ENCODE results near the gene RNF113B.
A peak's percentile ranks its signal among the peaks of the same experiment; 100 is the strongest.

Gene RNF113B

DNA sequence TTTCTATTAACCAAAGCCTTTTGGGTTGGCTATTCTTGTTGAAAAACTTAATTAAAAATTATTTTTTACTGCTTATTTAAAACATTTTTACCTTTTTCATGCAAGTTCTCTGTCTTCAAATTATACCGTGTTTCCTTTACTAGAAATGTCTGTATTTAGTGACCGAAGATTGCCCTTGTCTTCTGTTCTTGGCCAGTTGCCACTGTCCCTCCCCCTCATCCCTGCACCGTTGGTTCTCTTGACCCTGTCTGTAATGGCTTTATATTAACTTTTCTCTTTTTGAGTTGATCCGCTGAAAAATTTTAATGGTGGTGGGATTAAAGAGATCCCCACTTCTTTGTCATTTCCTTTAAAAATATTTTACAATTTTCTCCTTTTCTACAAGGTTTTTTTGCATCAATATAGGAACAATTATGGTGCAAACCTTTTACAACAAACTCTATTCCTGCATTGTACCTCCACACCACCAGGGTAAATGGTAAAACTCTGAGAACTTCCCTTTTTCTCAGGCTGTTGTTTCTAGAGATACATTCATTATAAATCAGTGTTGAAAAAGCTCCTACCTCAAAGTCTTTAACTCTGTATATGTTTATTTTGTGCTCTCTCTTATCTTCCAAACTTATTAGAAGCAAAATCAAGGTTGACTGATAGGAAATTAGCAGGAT lies 12.9 kb upstream of the RNF113B start:
- Histone ChIP-seq H3K27ac (ENCODE audit: low read depth, low read length, severe bottlenecking) (no peak overlapping the region), H3K9me3 (ENCODE audit: control insufficient read depth, low read length) (no peaks in the 10 kb centered on the region), H3K4me1 (ENCODE audit: control insufficient read depth, insufficient read depth, low read length, poor library complexity, severe bottlenecking) (peaks cover 2% of the 10 kb centered on the region), H3K4me3 (ENCODE audit: extremely low read depth, insufficient read depth, low read length, poor library complexity, severe bottlenecking) (no peak overlapping the region), H3K36me3 (ENCODE audit: control insufficient read depth, insufficient read depth, low read length) (no peaks in the 10 kb centered on the region)
- WGBS, 2 experiments (ENCODE audit: insufficient coverage in 2 of 2) = 100% methylated on average over 2 of the region's 4 CpGs

DNA sequence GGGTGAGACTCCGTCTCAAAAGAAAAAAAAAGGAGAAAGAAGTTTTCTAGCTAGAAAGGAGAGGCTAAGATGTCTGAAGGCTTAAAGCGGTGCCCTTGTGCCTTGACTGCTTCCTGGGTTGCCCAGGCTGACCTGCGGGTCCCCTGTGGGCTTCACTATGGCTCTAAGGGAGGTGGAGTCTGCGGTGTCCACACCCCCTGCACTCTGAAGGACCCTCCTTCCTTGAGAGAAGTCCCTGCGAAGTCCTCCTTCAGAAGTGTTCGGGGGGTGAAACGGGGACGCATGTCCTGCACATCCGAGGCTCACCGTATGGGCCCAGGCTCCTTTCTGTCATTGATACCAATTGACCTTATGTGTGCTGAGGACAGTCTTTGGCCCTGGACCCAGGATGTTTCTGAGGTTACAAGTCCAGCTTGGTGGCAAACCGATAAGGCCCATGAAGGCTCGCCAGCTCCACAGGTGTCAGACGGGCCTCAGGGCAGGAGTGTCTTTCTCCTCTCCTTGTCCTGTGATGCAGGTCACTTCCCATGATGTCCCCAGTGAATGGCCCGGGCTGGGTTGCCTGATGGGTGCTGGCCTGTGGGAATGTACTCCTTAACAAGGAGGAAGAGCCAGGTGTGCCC lies 11.6 kb upstream of the RNF113B start:
- no peak overlapping the region for H3K27ac ChIP-seq (ENCODE audit: low read depth, low read length, severe bottlenecking)
- WGBS, 2 experiments (ENCODE audit: insufficient coverage in 2 of 2) = 95 to 96% methylated on average over 14 of the region's 14 CpGs

DNA sequence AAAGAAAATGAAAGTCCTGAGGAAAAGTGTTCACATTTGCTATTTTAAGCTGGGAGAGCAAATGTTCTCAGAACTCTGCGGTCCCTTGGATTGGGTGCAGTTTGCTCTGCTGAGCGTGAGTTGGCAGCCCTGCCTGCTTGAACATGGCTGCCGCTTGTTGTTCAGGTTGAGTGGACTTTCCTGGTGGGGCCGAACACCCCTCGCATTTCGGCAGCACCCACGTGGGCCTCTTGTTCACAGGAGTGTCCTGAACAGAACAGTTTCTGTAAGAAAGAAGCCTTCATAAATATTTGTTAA lies 10.8 kb upstream of the RNF113B start:
- Histone ChIP-seq H3K9me3 (ENCODE audit: control insufficient read depth, low read length) (no peaks in the 10 kb centered on the region), H3K36me3 (ENCODE audit: control insufficient read depth, insufficient read depth, low read length) (no peaks in the 10 kb centered on the region), H3K4me3 (ENCODE audit: extremely low read depth, insufficient read depth, low read length, poor library complexity, severe bottlenecking) (no peak overlapping the region), H3K27ac (ENCODE audit: low read depth, low read length, severe bottlenecking) (no peak overlapping the region), H3K4me1 (ENCODE audit: control insufficient read depth, insufficient read depth, low read length, poor library complexity, severe bottlenecking) (peaks cover 5% of the 10 kb centered on the region)
- 98 to 100% methylated on average over 4 to 7 of the region's 7 CpGs for WGBS, 2 experiments (ENCODE audit: insufficient coverage in 2 of 2)

More for the DNA sequence above, 11.6 kb upstream of the RNF113B start:
- Histone ChIP-seq H3K4me1 (ENCODE audit: control insufficient read depth, insufficient read depth, low read length, poor library complexity, severe bottlenecking) (peaks cover 5% of the 10 kb centered on the region), H3K4me3 (ENCODE audit: extremely low read depth, insufficient read depth, low read length, poor library complexity, severe bottlenecking) (no peak overlapping the region), H3K36me3 (ENCODE audit: control insufficient read depth, insufficient read depth, low read length) (no peaks in the 10 kb centered on the region), H3K9me3 (ENCODE audit: control insufficient read depth, low read length) (no peaks in the 10 kb centered on the region)

DNA sequence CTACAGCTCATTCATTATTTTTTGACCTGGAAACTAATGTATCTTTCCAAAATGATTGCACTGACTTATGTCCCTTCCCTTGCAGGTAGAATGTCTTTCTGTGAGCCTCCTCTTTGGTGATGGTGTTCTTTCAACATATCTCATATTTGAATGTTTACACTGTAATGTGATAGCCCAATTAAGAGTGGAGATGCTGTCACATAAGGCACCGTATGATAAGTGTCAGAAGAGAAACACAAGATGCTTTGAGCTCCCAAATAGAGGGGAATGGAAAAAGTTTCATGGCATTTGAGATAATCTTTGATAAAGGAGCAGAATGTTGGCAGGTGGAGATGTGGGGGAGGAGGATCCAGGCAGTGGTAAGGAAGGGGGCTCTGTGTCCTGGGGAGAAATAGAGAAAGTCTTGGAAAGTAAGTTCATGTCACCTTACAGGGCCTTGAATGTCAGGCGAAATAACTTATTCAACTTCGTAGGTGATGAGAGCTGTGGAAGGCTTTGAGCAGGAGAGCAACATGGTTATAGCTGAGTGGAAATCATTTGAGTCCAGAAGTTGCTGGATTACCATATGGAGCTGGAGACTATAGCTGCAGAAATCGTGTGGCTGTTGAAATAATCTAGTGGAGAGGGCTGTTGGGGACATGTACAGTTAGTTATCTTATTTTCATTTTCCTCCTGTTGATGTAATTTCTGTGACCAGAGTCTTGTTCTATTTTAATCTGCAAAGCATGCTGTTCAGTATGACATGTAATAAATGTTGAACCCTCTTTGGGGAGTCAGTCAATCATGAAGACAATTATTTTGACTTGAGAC lies 10.3 kb upstream of the RNF113B start:
- no peaks in the 10 kb centered on the region for H3K36me3 ChIP-seq (ENCODE audit: control insufficient read depth, insufficient read depth, low read length)
- H3K9me3 ChIP-seq (ENCODE audit: control insufficient read depth, low read length) = no peaks in the 10 kb centered on the region
- no peak overlapping the region for H3K27ac ChIP-seq (ENCODE audit: low read depth, low read length, severe bottlenecking)
- 73 to 96% methylated on average over 4 of the region's 4 CpGs for WGBS, 2 experiments (ENCODE audit: insufficient coverage in 2 of 2)
- H3K4me3 ChIP-seq (ENCODE audit: extremely low read depth, insufficient read depth, low read length, poor library complexity, severe bottlenecking) = no peak overlapping the region
- peaks cover 5% of the 10 kb centered on the region for H3K4me1 ChIP-seq (ENCODE audit: control insufficient read depth, insufficient read depth, low read length, poor library complexity, severe bottlenecking)

DNA sequence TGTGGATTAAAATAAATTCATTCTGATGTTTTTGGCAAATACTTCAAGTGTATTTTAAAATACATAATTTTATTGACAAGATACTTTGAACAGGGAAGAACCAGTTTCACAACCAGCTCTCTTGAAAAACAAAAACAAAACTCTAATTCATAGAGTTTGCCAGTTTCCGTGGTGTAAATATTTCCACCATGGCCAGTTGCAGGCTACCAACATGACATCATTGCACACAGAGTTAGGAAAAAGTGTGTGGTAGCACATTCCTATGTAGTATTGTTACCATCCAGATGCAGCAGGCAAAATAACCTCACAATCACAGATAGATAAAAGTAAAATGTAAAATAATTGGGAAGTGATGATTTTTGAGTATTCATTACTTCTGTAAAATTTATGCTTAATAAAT lies 7.7 kb upstream of the RNF113B start:
- peaks cover 8% of the 10 kb centered on the region for H3K4me1 ChIP-seq (ENCODE audit: control insufficient read depth, insufficient read depth, low read length, poor library complexity, severe bottlenecking)
- H3K9me3 ChIP-seq (ENCODE audit: control insufficient read depth, low read length) = peaks cover 5% of the 10 kb centered on the region
- WGBS, 2 experiments (ENCODE audit: insufficient coverage in 2 of 2) = no CpG with 5 or more reads among the region's 1 CpG
- peak overlapping the region; percentile 4 for H3K27ac ChIP-seq (ENCODE audit: low read depth, low read length, severe bottlenecking)
- H3K4me3 ChIP-seq (ENCODE audit: extremely low read depth, insufficient read depth, low read length, poor library complexity, severe bottlenecking) = no peak overlapping the region
- no peaks in the 10 kb centered on the region for H3K36me3 ChIP-seq (ENCODE audit: control insufficient read depth, insufficient read depth, low read length)

DNA sequence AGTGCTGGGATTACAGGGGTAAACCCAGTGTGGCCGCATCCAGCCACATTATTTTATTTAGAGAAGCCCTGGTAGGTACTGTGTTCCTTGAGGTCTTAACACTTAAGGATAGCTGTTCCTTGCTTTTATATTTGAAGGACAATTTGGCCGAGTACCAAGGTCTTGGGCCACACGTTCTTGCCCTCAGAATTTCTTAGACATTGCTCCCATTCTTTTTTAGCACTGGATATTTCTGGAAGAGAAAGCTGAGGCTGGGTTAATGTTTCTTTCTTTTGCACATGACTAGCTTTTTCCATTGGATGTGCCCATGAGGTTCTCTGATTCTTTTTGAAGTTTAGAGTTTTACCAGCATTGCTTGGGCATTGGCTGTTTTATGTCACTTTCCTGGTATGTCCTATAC lies 5.5 kb upstream of the RNF113B start:
- Histone ChIP-seq H3K36me3 (ENCODE audit: control insufficient read depth, insufficient read depth, low read length) (peaks cover 15% of the 10 kb centered on the region), H3K27ac (ENCODE audit: low read depth, low read length, severe bottlenecking) (no peak overlapping the region), H3K4me1 (ENCODE audit: control insufficient read depth, insufficient read depth, low read length, poor library complexity, severe bottlenecking) (peaks cover 10% of the 10 kb centered on the region), H3K4me3 (ENCODE audit: extremely low read depth, insufficient read depth, low read length, poor library complexity, severe bottlenecking) (no peak overlapping the region), H3K9me3 (ENCODE audit: control insufficient read depth, low read length) (peaks cover 5% of the 10 kb centered on the region)
- 100% methylated on average over 1 of the region's 3 CpGs for WGBS, 2 experiments (ENCODE audit: insufficient coverage in 2 of 2)

DNA sequence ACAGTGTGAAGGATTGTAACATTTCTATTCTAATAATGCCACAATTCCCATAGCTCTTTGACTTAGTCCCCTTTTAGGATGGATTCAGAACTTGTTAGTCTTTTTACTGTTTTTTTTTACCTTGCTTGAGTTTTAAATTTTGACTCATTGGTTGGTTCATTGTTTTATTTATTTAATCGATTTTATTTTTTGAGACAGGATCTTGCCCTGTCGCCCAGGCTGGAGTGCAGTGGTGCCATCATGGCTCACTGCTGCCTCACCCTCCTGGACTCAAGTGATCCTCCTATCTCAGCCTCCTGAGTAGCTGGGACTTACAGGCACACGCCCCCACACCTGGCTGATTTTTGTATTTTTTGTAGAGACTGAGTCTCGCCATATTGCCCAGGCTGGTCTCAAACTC lies 5.1 kb upstream of the RNF113B start:
- Histone ChIP-seq H3K9me3 (ENCODE audit: control insufficient read depth, low read length) (peaks cover 5% of the 10 kb centered on the region), H3K4me1 (ENCODE audit: control insufficient read depth, insufficient read depth, low read length, poor library complexity, severe bottlenecking) (peaks cover 11% of the 10 kb centered on the region), H3K27ac (ENCODE audit: low read depth, low read length, severe bottlenecking) (no peak overlapping the region), H3K36me3 (ENCODE audit: control insufficient read depth, insufficient read depth, low read length) (peaks cover 18% of the 10 kb centered on the region), H3K4me3 (ENCODE audit: extremely low read depth, insufficient read depth, low read length, poor library complexity, severe bottlenecking) (no peak overlapping the region)
- 96 to 100% methylated on average over 3 to 4 of the region's 4 CpGs for WGBS, 2 experiments (ENCODE audit: insufficient coverage in 2 of 2)

DNA sequence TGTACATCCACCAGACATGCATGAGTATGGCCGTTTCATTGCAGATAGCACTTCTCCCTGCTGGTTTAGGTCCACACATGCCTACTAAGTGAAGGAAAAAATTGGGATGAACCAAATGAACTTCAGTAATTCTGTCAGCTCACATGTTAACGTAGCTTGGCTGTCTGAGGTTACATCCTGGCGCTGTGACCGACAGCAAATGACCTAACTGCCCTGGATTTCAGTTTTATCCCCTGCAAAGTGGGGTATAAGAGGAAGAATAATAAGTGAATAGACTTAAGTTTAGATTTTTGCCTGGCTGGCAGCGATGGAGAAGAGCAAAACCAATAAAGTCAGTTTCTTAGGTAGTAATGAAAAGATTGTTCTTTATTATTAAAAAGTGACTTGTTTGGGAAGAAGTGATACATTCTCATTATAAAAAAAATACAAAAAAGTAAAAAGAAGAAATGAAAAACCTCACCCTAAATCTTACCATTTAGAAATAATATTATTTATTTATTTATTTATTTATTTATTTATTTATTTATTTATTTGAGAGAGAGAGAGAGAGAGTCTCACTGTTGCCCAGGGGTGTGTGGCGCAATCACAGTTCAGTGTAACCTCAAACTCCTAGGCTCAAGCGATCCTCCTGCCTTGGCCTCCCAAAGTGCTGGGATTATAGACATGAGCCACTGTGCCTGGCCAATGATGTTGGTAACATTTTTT lies 4.2 kb upstream of the RNF113B start:
- Histone ChIP-seq H3K4me1 (ENCODE audit: control insufficient read depth, insufficient read depth, low read length, poor library complexity, severe bottlenecking) (peaks cover 18% of the 10 kb centered on the region), H3K36me3 (ENCODE audit: control insufficient read depth, insufficient read depth, low read length) (peaks cover 18% of the 10 kb centered on the region), H3K9me3 (ENCODE audit: control insufficient read depth, low read length) (peaks cover 5% of the 10 kb centered on the region), H3K27ac (ENCODE audit: low read depth, low read length, severe bottlenecking) (peak overlapping the region; percentile 16), H3K4me3 (ENCODE audit: extremely low read depth, insufficient read depth, low read length, poor library complexity, severe bottlenecking) (no peak overlapping the region)
- 93 to 97% methylated on average over 5 to 6 of the region's 7 CpGs for WGBS, 2 experiments (ENCODE audit: insufficient coverage in 2 of 2)

DNA sequence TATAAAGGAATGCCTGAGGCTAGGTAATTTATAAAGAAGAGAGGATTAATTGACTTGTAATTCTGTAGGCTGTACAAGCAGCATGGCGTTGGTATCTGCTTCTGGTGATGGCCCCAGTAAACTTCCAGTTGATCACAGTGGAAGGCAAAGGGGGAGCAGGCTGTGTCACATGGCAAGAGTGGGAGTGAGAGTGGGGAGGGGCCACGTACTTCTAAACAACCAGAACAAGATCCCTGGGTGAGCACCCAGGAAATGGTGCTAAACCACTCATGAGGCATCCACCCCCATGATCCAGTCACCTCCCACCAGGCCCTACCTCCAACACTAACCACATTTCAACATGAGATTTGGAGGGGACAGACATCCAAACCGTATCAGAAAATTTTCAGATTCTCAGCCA lies 3.0 kb upstream of the RNF113B start:
- peaks cover 29% of the 10 kb centered on the region for H3K4me1 ChIP-seq (ENCODE audit: control insufficient read depth, insufficient read depth, low read length, poor library complexity, severe bottlenecking)
- whole genome bisulfite sequencing, 2 experiments (ENCODE audit: insufficient coverage in 2 of 2) = 75 to 89% methylated on average over 1 to 2 of the region's 3 CpGs
- H3K4me3 ChIP-seq (ENCODE audit: extremely low read depth, insufficient read depth, low read length, poor library complexity, severe bottlenecking) = no peak overlapping the region
- H3K27ac ChIP-seq (ENCODE audit: low read depth, low read length, severe bottlenecking) = no peak overlapping the region
- H3K36me3 ChIP-seq (ENCODE audit: control insufficient read depth, insufficient read depth, low read length) = peaks cover 18% of the 10 kb centered on the region
- peaks cover 5% of the 10 kb centered on the region for H3K9me3 ChIP-seq (ENCODE audit: control insufficient read depth, low read length)

DNA sequence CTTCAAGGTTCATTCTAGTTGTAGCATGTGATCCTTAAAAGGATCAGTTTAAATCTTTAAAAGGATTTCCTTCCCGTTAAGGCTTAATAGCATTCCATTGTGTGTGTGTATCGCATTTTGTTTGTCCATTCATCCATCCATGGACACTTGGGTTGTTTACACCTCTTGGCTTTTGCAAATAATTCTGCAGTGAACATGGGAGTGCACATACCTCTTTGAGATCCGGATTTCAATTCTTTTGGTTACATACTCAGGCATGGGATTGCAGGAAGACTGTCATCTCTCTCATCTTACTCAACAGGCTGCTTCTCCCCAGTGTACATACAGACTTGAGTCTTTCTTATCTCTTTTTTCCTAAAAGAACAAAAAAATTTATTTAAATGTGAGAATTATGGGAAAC lies 1.2 kb downstream of the RNF113B start:
- 97 to 100% methylated on average over 3 of the region's 3 CpGs for WGBS, 2 experiments (ENCODE audit: insufficient coverage in 2 of 2)

More for the DNA sequence above, 1.2 kb downstream of the RNF113B start:
- no peak overlapping the region for H3K27ac ChIP-seq (ENCODE audit: low read depth, low read length, severe bottlenecking)
- peaks cover 67% of the 10 kb centered on the region for H3K4me1 ChIP-seq (ENCODE audit: control insufficient read depth, insufficient read depth, low read length, poor library complexity, severe bottlenecking)
- peaks cover 18% of the 10 kb centered on the region for H3K36me3 ChIP-seq (ENCODE audit: control insufficient read depth, insufficient read depth, low read length)
- peaks cover 5% of the 10 kb centered on the region for H3K9me3 ChIP-seq (ENCODE audit: control insufficient read depth, low read length)
- no peak overlapping the region for H3K4me3 ChIP-seq (ENCODE audit: extremely low read depth, insufficient read depth, low read length, poor library complexity, severe bottlenecking)

All from mesodermal cell (in vitro differentiated cells).